Stimulated activated CD8-positive, alpha-beta memory T cell treated with anti-CD3 and anti-CD28 coated beads, Interleukin-7, amount 100 ng/mL, for 24 hours (primary cell): ENCODE data around the gene THOC5.
"Not testable (repeated sequence)": the region's sequence is repeated elsewhere in the genome, so short reads cannot be mapped to it uniquely, and the experiment has no call there.

Experiments used
- DNase-seq: peaks from one replicate; pipeline ENCODE4 v3.0.0-alpha.2; 2020; ENCODE audit warnings: low read depth

Gene THOC5

DNA sequence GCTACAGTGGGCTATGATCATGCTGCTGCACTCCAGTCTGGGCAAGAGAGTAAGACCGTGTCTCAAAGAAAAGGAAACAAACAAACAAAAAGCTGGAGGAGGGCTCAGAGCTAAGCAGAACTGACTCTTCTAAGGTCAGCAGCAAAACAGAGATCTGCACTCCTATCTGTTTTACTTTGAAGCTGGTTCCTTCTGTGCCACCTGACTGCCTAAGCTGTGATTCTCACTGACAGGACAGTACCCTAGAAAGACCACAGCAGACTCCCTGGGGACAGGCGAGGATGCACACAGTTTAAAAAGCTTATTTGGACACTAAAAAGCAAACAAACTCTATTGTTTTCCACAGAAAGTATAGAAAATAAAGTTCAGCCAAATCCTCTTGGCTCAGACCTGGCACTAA lies 43.0 kb downstream of the THOC5 start:
- DNase-seq = no peak

DNA sequence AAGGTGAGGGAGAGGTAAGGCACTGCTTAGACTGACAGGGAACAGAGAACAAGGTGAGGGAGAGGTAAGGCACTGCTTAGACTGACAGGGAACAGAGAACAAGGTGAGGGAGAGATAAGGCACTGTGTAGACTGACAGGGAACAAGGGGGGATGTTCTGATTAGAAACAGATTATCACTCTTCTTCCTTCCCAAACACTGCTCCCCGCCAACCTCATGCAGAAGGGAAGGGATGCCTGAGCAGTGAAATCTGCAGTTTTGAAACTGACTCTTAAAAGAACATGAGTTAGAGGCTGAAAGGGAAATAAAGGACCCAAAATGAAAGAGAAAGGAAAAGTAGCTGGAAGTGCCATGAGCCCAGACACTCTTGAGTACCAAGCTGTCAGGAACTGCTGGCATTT lies 43.7 kb downstream of the THOC5 start:
- DNase-seq = no peak

DNA sequence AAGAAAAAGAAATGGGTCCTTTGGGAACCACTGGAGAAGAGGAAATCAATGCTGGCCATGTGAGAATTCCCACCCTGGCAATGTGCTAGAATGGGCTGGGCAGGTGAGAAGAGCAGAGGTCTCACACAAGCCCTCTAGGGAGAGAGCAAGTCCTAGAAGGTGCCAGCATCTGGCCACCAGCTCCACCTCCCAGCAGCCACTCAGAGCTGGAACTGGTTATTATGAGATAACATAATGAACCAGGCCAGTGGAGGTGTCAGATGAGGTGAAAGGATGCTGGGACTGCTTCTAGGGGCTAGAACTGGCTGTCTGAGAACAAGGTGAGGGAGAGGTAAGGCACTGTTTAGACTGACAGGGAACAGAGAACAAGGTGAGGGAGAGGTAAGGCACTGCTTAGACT lies 44.3 kb downstream of the THOC5 start:
- DNase-seq = no peak

DNA sequence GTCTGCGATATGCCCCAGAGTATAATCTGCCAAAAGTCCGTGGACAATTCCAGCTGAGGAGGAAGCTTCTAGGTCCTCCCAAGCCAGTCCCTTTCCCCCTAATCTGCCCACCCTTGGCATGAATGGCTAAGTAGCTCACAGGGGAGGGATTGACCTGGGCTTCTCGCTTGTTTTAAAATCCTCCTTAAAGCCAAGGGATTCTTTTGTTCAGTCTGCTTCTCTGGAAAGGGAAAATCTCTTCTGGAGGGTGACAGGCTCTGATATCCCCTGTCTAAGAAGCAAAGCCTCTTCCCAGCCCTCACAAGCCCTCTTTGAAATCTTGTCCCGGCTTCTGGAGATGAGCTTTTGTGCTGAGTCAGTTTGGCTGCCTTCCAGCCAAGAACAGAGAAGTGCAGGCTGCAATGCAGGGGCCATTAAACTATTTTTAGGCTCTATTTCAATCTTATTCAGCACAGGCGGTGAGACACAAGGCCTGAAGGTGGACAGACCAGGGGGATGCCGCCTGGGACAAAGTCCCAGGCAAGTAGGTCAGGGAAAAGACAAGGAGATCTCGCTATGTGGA lies 49.7 kb downstream of the THOC5 start:
- no peak for DNase-seq

DNA sequence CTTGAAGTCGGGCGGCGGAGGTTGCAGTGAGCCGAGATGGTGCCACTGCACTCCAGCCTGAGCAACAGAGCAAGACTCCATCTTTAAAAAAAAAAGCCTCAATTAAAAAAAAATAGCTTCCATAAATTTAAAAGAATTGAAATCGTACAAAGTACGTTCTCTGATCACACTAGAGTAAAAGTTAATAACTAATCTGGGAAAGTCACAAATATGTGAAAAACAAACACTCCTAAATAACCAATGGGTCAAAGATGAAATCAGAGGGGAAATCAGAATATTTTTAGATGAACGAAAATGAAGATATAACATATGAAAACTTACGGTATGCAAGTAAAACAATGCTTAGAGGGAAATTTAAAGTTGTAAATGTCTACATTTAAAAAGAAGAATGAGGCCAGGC lies 53.7 kb downstream of the THOC5 start:
- no peak for DNase-seq

DNA sequence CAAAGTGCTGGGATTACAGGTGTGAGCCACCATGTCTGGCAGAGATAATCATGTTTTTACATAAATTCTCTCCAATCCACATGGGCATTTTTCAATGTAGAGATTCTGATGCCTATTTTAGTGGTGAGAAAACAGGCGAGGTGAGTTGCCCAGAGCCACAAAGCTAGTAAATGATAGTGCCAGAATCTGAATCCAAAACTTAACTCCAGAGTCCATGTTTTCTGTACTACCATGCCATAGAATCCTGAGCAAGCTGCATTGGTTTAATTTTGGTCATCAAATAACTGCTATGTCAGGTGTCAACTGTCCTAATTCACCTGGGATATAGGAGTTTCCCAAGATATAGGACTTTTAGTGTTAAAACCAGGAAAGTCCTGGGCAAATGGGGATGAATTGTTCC lies 59.9 kb downstream of the THOC5 start:
- no peak for DNase-seq

DNA sequence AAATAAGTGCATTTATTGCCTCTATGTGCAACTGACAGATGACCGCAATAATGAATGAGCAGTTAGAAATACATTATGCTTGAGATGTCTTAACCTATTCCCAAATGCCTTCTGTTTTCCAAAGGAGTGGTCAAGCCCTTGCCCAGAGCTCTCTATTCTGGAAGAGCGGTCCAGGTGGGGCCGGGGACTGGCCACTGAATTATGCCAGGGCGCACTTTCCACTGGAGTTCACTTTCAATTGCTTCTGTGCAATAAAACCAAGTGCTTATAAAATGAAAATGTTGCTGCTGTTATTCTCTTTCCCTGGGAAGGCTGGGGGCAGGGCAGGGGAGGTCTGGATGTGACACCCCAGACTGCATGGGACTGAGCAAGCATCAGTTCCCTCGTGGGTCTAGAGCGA lies 62.5 kb downstream of the THOC5 start:
- DNase-seq = no peak

DNA sequence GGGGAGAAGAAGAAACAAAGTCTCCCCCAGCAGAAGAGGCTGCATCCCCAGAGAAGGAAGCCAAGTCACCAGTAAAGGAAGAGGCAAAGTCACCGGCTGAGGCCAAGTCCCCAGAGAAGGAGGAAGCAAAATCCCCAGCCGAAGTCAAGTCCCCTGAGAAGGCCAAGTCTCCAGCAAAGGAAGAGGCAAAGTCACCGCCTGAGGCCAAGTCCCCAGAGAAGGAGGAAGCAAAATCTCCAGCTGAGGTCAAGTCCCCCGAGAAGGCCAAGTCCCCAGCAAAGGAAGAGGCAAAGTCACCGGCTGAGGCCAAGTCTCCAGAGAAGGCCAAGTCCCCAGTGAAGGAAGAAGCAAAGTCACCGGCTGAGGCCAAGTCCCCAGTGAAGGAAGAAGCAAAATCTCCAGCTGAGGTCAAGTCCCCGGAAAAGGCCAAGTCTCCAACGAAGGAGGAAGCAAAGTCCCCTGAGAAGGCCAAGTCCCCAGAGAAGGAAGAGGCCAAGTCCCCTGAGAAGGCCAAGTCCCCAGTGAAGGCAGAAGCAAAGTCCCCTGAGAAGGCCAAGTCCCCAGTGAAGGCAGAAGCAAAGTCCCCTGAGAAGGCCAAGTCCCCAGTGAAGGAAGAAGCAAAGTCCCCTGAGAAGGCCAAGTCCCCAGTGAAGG lies 64.3 kb downstream of the THOC5 start:
- DNase-seq = not testable (repeated sequence)

DNA sequence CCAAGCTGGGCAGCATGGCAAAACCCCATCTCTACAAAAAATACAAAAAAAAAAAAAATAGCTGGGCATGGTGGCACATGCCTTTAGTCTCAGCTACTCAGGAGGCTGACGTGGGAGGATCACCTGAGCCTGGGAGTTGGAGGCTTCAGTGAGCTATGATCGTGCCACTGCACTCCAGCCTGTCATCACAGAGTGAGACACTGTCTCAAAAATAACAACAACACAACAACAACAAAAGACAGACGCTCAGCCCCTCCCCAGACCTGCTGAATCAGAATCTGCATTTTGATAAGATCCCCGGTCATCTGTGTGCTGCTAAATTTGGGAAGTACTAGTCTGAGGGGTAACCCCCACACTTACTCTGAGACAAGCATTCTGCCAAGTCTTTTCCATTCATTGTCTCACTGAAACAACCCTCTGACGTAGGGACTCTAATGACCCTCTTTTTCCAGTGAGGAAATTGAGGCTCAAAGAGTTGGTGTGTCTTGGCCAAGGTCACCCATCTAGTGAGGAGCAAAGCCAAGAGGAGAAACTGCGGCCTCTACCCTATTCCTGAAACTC lies 66.1 kb downstream of the THOC5 start:
- no peak for DNase-seq

DNA sequence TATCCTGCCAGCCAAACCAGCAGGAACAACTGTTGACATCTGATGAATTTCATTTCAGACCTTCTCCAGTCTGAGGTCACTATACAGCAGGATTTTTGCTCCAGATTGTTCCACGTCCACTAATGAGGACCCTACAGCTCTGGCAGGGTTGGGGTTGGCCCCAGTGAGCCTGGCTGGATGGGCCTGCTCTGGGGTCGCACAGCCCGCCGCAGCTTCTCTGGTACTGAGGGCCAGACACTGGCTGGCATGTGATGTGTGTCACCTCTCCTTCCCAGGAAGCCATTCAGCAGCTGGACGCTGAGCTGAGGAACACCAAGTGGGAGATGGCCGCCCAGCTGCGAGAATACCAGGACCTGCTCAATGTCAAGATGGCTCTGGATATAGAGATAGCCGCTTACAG lies 68.1 kb downstream of the THOC5 start:
- DNase-seq = no peak

DNA sequence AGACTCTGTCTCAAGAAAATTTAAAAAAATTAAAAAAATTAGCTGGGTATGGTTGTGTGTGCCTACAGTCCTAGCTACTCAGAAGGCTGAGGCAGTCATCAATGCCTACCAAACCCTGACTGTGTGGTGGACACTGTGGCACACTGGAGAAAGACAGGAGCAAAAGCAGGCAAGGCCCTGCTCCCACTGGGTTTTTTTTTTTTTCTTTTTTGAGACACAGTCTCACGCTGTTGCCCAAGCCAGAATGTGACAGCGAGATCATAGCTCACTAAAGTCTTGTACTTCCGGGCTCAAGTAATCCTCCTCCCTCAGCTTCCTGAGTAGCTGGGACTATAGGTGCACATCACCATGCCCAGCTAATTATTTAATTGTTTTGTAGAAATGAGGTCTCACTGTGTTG lies 68.9 kb downstream of the THOC5 start:
- no peak for DNase-seq

DNA sequence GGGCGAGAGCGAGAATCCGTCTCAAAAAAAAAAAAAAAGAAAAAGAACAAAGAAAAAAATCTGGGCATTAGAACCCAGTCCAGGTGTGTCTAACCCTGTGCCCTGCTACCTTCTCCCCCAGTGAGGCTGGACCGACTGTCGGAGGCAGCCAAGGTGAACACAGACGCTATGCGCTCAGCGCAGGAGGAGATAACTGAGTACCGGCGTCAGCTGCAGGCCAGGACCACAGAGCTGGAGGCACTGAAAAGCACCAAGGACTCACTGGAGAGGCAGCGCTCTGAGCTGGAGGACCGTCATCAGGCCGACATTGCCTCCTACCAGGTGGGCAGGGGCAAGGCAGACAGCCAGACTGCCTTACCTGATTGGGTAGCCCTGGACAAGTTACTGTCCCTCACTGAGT lies 70.3 kb downstream of the THOC5 start:
- no peak for DNase-seq

DNA sequence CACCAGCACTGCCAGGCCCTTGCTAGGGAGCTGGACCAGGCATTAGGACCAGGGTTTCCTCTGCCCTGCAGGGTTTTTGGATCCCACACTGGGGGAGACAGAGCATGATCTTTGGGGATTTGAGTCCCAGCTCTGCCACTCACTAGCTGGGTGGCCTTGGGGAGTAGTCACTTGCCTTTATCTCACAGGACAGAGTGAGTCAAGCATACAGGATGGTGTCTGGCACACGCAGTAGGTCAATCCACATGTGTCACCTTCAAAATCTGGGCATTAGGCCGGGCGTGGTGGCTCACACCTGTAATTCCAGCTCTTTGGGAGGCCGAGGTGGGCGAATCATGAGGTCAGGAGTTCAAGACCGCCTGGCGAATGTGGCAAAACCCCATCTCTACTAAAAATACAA lies 70.8 kb downstream of the THOC5 start:
- no peak for DNase-seq

DNA sequence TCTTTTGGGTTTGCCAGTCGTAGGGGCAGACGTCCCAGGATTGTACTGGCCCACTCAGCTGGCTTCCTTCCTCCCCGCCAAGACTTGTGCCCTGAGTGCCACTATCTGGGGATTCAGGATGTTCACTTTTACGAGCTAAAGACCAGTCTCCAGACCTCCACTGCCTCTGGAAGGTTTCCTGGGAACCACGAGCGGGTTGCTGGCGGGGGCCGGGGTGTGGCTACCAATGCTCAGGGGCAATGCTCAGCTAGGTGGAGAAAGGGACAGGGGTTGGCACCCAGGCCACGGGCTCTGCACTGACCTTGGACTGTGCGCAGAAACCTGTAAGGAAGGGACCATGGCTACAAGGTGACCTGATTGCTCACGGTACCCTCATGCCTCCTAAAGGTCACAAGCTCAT lies 71.3 kb downstream of the THOC5 start:
- DNase-seq = no peak

DNA sequence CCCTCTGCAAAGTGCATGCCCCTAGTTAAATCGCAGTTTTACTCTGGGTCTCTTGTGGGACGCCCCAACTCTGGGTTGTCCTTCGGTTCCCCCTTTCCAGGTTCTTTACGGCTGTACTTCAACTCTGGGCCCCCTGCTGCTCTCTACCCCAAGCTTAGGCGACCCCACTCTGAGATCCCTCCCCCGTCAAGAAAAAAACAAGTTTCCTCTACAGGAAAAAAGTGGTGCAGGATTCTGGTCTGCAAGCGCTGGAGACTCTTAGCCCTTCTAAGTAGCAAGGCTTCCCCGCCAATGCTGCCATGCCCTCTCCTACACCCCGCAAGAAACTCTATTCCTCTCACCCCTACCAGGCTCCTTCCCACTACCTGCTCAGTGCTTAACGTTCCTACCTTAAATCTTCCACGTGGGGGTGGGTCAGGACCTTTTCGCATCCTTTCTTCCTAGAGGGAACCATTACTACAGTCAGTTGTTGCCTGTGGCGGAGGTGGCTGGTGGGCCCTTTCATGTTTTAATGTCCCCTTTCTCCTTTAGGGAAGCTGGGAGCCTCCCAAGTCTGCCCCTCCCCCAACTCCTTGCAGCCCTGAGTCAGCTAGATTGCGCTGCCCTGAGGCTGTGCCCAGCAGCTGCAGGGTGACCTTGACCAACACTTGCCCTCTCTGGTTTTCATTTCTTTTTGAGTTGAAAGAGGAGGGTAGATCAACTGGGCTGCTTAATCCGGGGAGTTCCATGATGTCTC lies 72.1 kb downstream of the THOC5 start:
- DNase-seq = no peak

DNA sequence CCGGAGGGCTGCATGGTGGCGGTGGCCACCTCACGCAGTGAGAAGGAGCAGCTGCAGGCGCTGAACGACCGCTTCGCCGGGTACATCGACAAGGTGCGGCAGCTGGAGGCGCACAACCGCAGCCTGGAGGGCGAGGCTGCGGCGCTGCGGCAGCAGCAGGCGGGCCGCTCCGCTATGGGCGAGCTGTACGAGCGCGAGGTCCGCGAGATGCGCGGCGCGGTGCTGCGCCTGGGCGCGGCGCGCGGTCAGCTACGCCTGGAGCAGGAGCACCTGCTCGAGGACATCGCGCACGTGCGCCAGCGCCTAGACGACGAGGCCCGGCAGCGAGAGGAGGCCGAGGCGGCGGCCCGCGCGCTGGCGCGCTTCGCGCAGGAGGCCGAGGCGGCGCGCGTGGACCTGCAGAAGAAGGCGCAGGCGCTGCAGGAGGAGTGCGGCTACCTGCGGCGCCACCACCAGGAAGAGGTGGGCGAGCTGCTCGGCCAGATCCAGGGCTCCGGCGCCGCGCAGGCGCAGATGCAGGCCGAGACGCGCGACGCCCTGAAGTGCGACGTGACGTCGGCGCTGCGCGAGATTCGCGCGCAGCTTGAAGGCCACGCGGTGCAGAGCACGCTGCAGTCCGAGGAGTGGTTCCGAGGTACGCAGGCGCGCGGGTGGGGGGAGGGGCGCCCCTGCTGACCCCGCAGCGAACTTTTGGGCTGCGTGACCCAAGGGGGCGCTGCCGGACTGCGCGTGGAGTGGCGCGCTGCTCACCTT lies 72.9 kb downstream of the THOC5 start:
- DNase-seq = no peak

DNA sequence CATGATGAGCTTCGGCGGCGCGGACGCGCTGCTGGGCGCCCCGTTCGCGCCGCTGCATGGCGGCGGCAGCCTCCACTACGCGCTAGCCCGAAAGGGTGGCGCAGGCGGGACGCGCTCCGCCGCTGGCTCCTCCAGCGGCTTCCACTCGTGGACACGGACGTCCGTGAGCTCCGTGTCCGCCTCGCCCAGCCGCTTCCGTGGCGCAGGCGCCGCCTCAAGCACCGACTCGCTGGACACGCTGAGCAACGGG lies 73.4 kb downstream of the THOC5 start:
- no peak for DNase-seq

DNA sequence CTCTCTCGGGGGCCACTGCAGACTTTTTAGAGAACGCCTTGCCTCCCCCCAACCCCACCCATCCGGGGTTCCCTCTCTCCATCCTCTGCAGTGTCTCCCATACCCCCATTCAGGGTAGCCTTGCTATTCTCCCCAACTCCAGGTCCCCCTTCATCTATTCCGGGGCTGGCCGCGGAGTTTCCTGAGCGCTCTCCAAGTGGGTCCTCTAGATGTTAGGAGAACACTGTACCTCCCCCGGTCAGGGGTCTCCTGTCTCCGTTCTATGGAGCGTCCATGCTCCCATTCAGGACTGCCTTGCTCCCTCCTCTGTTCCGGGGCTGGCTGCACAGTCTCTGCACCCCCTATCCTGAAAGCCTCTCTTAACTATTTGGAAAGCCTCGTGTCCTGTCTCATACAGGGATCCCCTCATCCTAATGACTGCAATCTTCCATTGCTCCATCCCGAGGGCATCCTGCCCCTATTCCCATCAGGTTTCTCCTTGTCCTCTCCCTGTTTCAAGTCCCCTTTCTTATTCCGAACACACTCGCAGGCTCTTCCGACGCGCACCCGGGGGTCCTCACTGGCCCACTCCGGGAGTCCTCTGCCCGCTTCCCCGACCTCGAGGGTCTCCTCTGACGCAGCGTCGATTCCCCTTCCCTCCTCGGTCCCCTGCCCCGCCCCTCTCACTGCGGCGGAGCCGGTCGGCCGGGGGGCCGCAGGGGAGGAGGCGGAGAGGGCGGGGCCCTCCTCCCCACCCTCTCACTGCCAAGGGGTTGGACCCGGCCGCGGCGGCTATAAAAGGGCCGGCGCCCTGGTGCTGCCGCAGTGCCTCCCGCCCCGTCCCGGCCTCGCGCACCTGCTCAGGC lies 73.9 kb downstream of the THOC5 start, which contains the start of gene NEFH:
Gene NEFH (plus strand): TSS at position 802 of the 845 bp plus-strand sequence. CDS start 45 bp downstream, outside the sequence.
- no peak for DNase-seq

DNA sequence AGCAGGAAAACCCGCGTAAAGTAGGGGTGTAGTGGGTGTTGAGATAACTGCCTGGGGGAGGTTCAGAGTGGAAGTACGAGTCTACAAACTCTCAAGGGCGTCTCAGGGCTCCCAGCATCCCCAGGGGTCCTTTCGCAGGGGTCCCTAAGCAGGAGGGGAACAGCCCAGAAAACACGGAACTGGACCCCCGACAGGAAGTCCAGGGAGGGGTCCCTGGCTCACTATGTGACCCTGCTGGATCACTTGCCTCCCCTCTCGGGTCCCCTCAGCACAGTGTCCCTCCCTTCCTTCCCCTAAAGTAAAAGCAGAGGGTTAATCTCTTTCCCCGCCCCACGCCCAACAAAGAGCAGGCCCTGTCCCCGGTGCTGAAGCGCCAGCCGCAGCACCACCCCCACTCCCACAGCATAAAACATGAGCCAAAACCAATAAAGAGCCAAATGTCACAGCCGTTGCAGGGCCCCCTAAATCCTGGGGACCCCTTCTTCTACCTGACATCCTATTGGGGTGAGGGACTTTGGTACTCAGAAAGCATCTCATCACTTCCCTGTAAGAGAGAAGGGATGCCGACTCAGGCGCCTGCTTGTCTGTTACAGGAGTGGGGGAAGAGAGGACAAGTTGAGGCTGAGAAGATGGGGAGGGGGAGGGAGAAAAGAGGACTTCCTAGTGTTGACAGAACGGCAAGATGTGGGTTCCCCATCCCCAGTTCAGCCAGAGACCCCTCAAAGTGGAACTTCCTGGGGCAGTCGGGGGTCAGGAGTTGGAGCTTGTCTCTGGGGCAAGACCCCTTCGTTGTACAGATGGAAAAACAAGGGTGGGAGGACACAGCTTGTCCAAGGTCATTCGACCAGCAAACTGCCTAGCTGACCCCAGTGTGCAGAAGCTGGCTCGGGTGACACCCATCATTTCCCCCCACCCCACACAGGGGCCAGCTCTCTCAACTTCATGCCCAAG lies 75.0 kb downstream of the THOC5 start:
- no peak for DNase-seq

DNA sequence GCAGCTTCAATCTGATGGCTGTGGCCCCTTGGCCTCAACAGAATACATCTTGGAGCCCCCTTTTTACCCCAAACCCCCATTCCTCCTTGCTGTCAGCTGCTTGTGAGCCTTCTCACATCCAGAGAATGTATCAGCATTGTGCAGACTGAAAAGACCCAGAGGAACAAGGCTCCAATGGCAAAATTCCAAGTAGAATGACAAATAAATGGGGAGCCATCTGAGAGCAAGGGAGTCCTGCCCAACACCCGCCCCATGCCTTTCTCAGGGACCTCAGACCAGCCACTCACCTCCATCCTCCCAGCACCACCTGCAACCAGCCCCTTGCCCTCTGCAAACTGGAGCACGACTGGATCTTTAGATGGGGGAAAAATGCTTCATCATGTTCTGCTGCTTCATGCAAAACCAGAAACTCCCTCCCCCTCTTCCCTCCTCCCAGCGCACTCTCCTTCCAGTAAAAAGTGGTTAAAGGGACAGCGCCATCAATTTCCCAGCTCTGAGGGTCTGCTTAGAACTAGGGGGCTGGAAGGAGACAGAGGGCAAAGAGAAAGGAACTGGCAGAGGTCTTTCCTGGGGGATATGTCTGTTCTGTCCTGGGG lies 75.7 kb downstream of the THOC5 start:
- no peak for DNase-seq
